ENCODE measurements around the gene HDDC2. TPM values are rescaled to one million over a fixed set of nuclear protein-coding genes. Genes with fewer than 3 reads are reported as not detected.

HDDC2 gene, protein sequence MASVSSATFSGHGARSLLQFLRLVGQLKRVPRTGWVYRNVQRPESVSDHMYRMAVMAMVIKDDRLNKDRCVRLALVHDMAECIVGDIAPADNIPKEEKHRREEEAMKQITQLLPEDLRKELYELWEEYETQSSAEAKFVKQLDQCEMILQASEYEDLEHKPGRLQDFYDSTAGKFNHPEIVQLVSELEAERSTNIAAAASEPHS
- 55.4 TPM for total RNA-seq (ENCODE audit: unreplicated experiment)
- long read RNA-seq, transcript HDDC2-202 (6 exons, 918 nt) = minor isoform, 6 of 30 reads
- long read RNA-seq, transcript HDDC2-201 (5 exons, 1,350 nt) = major isoform, 14 of 30 reads
- long read RNA-seq, partial matches to known transcripts = 1 of 30 reads
- long read RNA-seq, other reads (novel, unspliced or antisense) = 7 of 30 reads

GRCh38 chr6:125301435-125302391, at the start of gene HDDC2:
HDDC2 (minus strand) TSS chr6:125301967; CDS start chr6:125301932, 35 bp downstream.
- Mint-ChIP-seq H3K4me1 (ENCODE audit: low read depth, unreplicated experiment) (peaks cover 9% of the 10 kb centered on the region), H3K9me3 (ENCODE audit: unreplicated experiment) (peaks cover 2% of the 10 kb centered on the region), H3K27ac (ENCODE audit: unreplicated experiment) (peak within 1 kb of the TSS; percentile 75), H3K27me3 (ENCODE audit: unreplicated experiment) (no peaks in the 10 kb centered on the region), H3K36me3 (ENCODE audit: unreplicated experiment) (no peaks in the 10 kb centered on the region), H3K4me3 (ENCODE audit: unreplicated experiment) (peak within 1 kb of the TSS; percentile 88)
- TF ChIP-seq, protein P1, sequence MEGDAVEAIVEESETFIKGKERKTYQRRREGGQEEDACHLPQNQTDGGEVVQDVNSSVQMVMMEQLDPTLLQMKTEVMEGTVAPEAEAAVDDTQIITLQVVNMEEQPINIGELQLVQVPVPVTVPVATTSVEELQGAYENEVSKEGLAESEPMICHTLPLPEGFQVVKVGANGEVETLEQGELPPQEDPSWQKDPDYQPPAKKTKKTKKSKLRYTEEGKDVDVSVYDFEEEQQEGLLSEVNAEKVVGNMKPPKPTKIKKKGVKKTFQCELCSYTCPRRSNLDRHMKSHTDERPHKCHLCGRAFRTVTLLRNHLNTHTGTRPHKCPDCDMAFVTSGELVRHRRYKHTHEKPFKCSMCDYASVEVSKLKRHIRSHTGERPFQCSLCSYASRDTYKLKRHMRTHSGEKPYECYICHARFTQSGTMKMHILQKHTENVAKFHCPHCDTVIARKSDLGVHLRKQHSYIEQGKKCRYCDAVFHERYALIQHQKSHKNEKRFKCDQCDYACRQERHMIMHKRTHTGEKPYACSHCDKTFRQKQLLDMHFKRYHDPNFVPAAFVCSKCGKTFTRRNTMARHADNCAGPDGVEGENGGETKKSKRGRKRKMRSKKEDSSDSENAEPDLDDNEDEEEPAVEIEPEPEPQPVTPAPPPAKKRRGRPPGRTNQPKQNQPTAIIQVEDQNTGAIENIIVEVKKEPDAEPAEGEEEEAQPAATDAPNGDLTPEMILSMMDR (IDR thresholded peaks at IDR 0.05; ENCODE audit: partially characterized antibody, unreplicated experiment) = no peak
- peak; percentile 85 for DNase-seq

- Mint-ChIP-seq H3K4me3 (ENCODE audit: unreplicated experiment) (no peak overlapping the region), H3K36me3 (ENCODE audit: unreplicated experiment) (no peaks in the 10 kb centered on the region), H3K27ac (ENCODE audit: unreplicated experiment) (no peak overlapping the region), H3K9me3 (ENCODE audit: unreplicated experiment) (no peaks in the 10 kb centered on the region), H3K27me3 (ENCODE audit: unreplicated experiment) (no peaks in the 10 kb centered on the region), H3K4me1 (ENCODE audit: low read depth, unreplicated experiment) (peaks cover 6% of the 10 kb centered on the region)
- no peak for DNase-seq
- TF ChIP-seq, protein P1 (IDR thresholded peaks at IDR 0.05; ENCODE audit: partially characterized antibody, unreplicated experiment) = no peak
Measured at GRCh38 chr6:125346926-125347563, 45.3 kb upstream of the HDDC2 start.

- peak; percentile 12 for DNase-seq
- Mint-ChIP-seq H3K4me1 (ENCODE audit: low read depth, unreplicated experiment) (peaks cover 6% of the 10 kb centered on the region), H3K9me3 (ENCODE audit: unreplicated experiment) (no peaks in the 10 kb centered on the region), H3K27me3 (ENCODE audit: unreplicated experiment) (no peaks in the 10 kb centered on the region), H3K36me3 (ENCODE audit: unreplicated experiment) (no peaks in the 10 kb centered on the region), H3K27ac (ENCODE audit: unreplicated experiment) (no peak overlapping the region), H3K4me3 (ENCODE audit: unreplicated experiment) (no peak overlapping the region)
- TF ChIP-seq, protein P1 (IDR thresholded peaks at IDR 0.05; ENCODE audit: partially characterized antibody, unreplicated experiment) = no peak
Measured at GRCh38 chr6:125346201-125346925, 44.6 kb upstream of the HDDC2 start.

- TF ChIP-seq, protein P1 (IDR thresholded peaks at IDR 0.05; ENCODE audit: partially characterized antibody, unreplicated experiment) = no peak
- Mint-ChIP-seq H3K27me3 (ENCODE audit: unreplicated experiment) (no peaks in the 10 kb centered on the region), H3K4me3 (ENCODE audit: unreplicated experiment) (no peak overlapping the region), H3K9me3 (ENCODE audit: unreplicated experiment) (no peaks in the 10 kb centered on the region), H3K27ac (ENCODE audit: unreplicated experiment) (no peak overlapping the region), H3K36me3 (ENCODE audit: unreplicated experiment) (no peaks in the 10 kb centered on the region), H3K4me1 (ENCODE audit: low read depth, unreplicated experiment) (peaks cover 5% of the 10 kb centered on the region)
- DNase-seq = no peak
Measured at GRCh38 chr6:125341460-125341859, 39.7 kb upstream of the HDDC2 start.
